ENCODE measurements around the gene PRSS57.

Gene PRSS57

DNA sequence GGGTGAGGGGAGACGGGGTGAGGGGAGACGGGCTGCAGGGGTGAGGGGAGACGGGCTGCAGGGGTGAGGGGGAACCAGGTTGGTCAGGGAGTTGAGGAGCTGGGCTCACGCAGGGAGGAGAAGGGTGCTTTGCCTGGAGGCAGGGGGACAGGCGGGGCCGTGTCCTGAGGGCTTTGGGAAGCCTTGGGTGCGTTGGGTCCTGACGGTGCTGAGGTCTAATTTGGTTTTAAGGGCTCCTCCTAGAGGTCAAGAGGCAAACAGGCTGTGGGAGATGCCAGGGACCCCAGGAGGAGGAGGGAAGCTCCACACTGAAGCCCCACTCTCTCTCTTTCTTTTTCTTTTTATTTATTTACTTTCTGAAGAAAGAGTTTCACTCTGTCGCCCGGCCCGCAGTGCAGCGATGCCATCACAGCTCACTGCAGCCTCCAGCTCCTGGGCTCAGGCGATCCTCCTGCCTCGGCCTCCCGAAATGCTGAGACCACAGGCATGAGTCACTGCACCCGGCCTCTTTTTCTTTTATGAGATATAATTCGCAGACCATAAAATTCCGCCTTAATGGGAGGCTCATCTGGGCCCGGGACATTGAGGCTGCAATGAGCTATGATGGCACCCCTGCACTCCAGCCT is 46.4 kb upstream of the PRSS57 start:
- TF ChIP-seq FOXM1 (IDR thresholded peaks at IDR 0.05; ENCODE audit: borderline replicate concordance, low read depth) (no peak), TAF1 (IDR thresholded peaks at IDR 0.05; ENCODE audit: low read depth) (no peak), ZBTB7A (IDR thresholded peaks at IDR 0.05; ENCODE audit: low read depth) (no peak), CREB1 (IDR thresholded peaks at IDR 0.05; ENCODE audit: low read depth) (no peak), EGR1 (IDR thresholded peaks at IDR 0.05) (no peak), YY1 (IDR thresholded peaks at IDR 0.05; ENCODE audit: low read depth) (no peak), EP300 (IDR thresholded peaks at IDR 0.05; ENCODE audit: borderline replicate concordance) (no peak), NFIC (IDR thresholded peaks at IDR 0.05) (no peak), TCF12 (IDR thresholded peaks at IDR 0.05; ENCODE audit: low read depth) (no peak), USF1 (IDR thresholded peaks at IDR 0.05) (no peak), RAD21 (IDR thresholded peaks at IDR 0.05; ENCODE audit: low read depth) (no peak; the same call in 1 of the 2 replicates), TEAD4 (IDR thresholded peaks at IDR 0.05) (no peak), CEBPB (IDR thresholded peaks at IDR 0.05) (no peak), MAX (IDR thresholded peaks at IDR 0.05) (no peak)
- TF ChIP-seq, protein P1, sequence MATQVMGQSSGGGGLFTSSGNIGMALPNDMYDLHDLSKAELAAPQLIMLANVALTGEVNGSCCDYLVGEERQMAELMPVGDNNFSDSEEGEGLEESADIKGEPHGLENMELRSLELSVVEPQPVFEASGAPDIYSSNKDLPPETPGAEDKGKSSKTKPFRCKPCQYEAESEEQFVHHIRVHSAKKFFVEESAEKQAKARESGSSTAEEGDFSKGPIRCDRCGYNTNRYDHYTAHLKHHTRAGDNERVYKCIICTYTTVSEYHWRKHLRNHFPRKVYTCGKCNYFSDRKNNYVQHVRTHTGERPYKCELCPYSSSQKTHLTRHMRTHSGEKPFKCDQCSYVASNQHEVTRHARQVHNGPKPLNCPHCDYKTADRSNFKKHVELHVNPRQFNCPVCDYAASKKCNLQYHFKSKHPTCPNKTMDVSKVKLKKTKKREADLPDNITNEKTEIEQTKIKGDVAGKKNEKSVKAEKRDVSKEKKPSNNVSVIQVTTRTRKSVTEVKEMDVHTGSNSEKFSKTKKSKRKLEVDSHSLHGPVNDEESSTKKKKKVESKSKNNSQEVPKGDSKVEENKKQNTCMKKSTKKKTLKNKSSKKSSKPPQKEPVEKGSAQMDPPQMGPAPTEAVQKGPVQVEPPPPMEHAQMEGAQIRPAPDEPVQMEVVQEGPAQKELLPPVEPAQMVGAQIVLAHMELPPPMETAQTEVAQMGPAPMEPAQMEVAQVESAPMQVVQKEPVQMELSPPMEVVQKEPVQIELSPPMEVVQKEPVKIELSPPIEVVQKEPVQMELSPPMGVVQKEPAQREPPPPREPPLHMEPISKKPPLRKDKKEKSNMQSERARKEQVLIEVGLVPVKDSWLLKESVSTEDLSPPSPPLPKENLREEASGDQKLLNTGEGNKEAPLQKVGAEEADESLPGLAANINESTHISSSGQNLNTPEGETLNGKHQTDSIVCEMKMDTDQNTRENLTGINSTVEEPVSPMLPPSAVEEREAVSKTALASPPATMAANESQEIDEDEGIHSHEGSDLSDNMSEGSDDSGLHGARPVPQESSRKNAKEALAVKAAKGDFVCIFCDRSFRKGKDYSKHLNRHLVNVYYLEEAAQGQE (IDR thresholded peaks at IDR 0.05; ENCODE audit: low read depth): no peak

DNA sequence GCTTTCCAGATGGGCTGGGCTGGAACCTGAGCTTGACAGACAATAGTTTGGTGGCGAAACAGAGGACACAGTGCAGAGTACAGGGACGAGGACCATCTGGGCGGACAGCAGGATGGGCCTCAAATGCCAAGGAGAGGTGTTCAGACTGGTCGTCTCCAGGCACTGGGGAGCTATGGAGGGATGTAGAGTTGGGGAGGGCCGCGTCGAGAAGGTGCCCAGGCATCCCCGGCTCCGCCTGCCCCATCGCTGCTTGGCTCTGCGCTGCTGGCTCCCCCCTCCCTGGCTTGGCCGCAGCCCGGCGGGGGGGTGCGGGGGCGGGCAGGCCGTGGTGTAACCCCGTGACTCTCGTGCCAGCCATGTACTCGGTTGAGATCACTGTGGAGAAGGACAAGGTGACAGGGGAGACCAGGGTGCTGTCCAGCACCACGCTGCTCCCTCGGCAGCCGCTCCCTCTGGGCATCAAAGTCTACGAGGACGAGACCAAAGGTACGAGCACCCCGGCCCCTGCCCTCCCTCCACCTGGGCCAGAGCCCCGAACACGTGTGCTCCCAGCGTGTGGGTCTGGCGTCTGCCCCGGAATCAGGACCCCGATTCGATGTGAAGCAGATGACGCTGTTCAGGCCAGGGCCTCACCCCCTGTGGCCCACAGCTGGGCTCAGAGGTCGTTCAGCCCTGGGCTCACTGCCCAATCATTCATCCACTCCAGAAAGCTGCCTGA is 44.9 kb upstream of the PRSS57 start:
- TF ChIP-seq NFIC (IDR thresholded peaks at IDR 0.05): peak; percentile 88
- TF ChIP-seq USF1 (IDR thresholded peaks at IDR 0.05): peak; percentile 66
- peak; percentile 98 for TF ChIP-seq MAX (IDR thresholded peaks at IDR 0.05)
- TF ChIP-seq EGR1 (IDR thresholded peaks at IDR 0.05): peak; percentile 99
- no peak for TF ChIP-seq CREB1 (IDR thresholded peaks at IDR 0.05; ENCODE audit: low read depth)
- no peak; the same call in 1 of the 2 replicates for TF ChIP-seq CEBPB (IDR thresholded peaks at IDR 0.05)
- TF ChIP-seq RAD21 (IDR thresholded peaks at IDR 0.05; ENCODE audit: low read depth): peak; percentile 9; the same call in 1 of the 2 replicates
- TF ChIP-seq TEAD4 (IDR thresholded peaks at IDR 0.05): peak; percentile 59; the same call in 1 of the 2 replicates
- TF ChIP-seq FOXM1 (IDR thresholded peaks at IDR 0.05; ENCODE audit: borderline replicate concordance, low read depth): peak; percentile 55; the same call in 1 of the 2 replicates
- peak; percentile 26; the same call in 1 of the 2 replicates for TF ChIP-seq ZBTB7A (IDR thresholded peaks at IDR 0.05; ENCODE audit: low read depth)
- TF ChIP-seq TCF12 (IDR thresholded peaks at IDR 0.05; ENCODE audit: low read depth): peak; percentile 97
- TF ChIP-seq, protein P1 (IDR thresholded peaks at IDR 0.05; ENCODE audit: low read depth): peak; percentile 88
- TF ChIP-seq YY1 (IDR thresholded peaks at IDR 0.05; ENCODE audit: low read depth): 0 out of 2 replicates have a peak, but pooled peaks have one; percentile 6
- TF ChIP-seq EP300 (IDR thresholded peaks at IDR 0.05; ENCODE audit: borderline replicate concordance): peak; percentile 90; the same call in 1 of the 2 replicates
- TF ChIP-seq TAF1 (IDR thresholded peaks at IDR 0.05; ENCODE audit: low read depth): no peak

DNA sequence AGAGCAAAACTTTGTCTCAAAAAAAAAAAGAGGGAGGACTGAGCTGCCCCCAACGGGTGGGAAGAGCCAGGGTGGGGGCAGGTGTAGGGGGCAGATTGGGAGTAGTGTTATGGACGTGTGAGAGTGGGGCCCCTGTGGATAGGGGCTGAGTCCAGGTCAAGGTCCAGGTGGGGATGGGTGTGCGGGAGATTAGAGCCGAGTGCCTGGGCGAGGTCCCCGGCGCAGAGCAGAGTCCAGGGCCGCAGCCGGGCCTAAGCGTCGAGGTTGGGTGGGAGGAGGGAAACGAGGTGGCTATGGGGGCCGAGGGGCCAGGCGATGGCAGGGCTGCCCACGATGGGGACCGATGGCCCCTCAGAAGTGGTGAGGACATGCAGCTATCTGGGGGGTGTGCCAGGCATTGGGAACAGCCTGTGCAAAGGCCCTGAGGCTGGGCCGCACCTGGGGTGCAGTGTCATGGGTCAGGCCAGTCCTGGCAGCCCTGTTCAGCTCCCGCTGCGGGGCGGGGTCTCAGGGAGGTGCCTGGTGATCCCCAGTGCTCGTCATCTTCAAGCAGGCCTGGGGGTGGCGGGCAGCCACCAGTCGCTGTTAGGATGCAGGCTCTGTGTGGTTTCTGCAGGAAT is 43.4 kb upstream of the PRSS57 start:
- TF ChIP-seq NFIC (IDR thresholded peaks at IDR 0.05) (no peak), EGR1 (IDR thresholded peaks at IDR 0.05) (no peak), CREB1 (IDR thresholded peaks at IDR 0.05; ENCODE audit: low read depth) (no peak), ZBTB7A (IDR thresholded peaks at IDR 0.05; ENCODE audit: low read depth) (no peak), MAX (IDR thresholded peaks at IDR 0.05) (no peak), TCF12 (IDR thresholded peaks at IDR 0.05; ENCODE audit: low read depth) (no peak), FOXM1 (IDR thresholded peaks at IDR 0.05; ENCODE audit: borderline replicate concordance, low read depth) (no peak), RAD21 (IDR thresholded peaks at IDR 0.05; ENCODE audit: low read depth) (no peak), TEAD4 (IDR thresholded peaks at IDR 0.05) (no peak)
- TF ChIP-seq, protein P1 (IDR thresholded peaks at IDR 0.05; ENCODE audit: low read depth): no peak

All from Ishikawa (cell line).